Psoas muscle (tissue), 8 donors: ENCODE data around the gene HCFC1R1. TPM values are rescaled to one million over a fixed set of nuclear protein-coding genes. Genes with fewer than 3 reads are reported as not detected.

Experiments used
- ATAC-seq, 4 donors: fragments of 200-7000 bp; cut with Tn5 transposase; one replicate each; pipeline ENCODE4 v1.9.1; 2020; ENCODE audit warnings: moderate library complexity in 3 of 4, mild to moderate bottlenecking in 2 of 4
- DNase-seq, 2 donors: peaks; one replicate each; pipeline ENCODE4 v3.0.0-alpha.2; 2020
- H3K27ac ChIP-seq: fragments of 200-600 bp; one replicate; pipeline ENCODE4 v1.8.0; 2022
- H3K27me3 ChIP-seq, 3 donors: fragments of 200-600 bp in 1 of 3; one replicate each; pipeline versions ENCODE4 v1.6.1 to v1.8.0; 2013 to 2022; ENCODE audit warnings: low read length in 2 of 3, mild to moderate bottlenecking in 2 of 3, moderate library complexity in 1 of 3; ENCODE audit not compliant: insufficient read depth in 3 of 3
- H3K36me3 ChIP-seq, 2 donors: fragments of 200-600 bp in 1 of 2; one replicate each; pipeline versions ENCODE4 v1.6.1 to v1.8.0; 2013 to 2022; ENCODE audit warnings: low read depth in 1 of 2, mild to moderate bottlenecking in 1 of 2, moderate library complexity in 1 of 2; ENCODE audit not compliant: insufficient read depth in 1 of 2
- H3K4me1 ChIP-seq: fragments of 200-600 bp; one replicate; pipeline ENCODE4 v1.8.0; 2022
- H3K4me3 ChIP-seq: fragments of 200-600 bp; one replicate; pipeline ENCODE4 v1.8.0; 2022; ENCODE audit warnings: mild to moderate bottlenecking
- H3K9me3 ChIP-seq: fragments of 200-600 bp; one replicate; pipeline ENCODE4 v1.8.0; 2022
- WGBS, 3 donors: extraction: QIAGEN DNeasy Blood & Tissue Kit; methylation state at CpG; one replicate each; pipeline versions ENCODE4 v1.1.6 to v1.1.7; 2013; 5-methylcytosine and 5-hydroxymethylcytosine counted together
- intact Hi-C, 2 donors: fragments of 100-400 bp; cut with DNase I; formaldehyde crosslinking; loops; one replicate each; pipeline versions ENCODE4 v1.11.0 to v1.14.2; 2022
- polyA plus RNA-seq, 3 donors: library from polyadenylated mRNA; stranded (reverse); fragments of 200-250 nt; gene quantifications; one replicate each; pipeline ENCODE4 v1.2.3, GENCODE V29; 2013
- total RNA-seq, 4 donors: library from RNA; stranded (reverse); fragmentation: NEBNext Ultra II Directional in 2 of 4; extraction: Animal tissue kit (Norgen Biotek cat#: 25700) in 2 of 4; gene quantifications; one replicate each; pipeline versions ENCODE4 v1.2.1 to v1.2.4, GENCODE V29; 2021 to 2023
- TF ChIP-seq, protein P1 (sequence below): fragments of 200-600 bp; IDR thresholded peaks from one replicate; pipeline ENCODE4 v1.8.0; 2022; ENCODE audit warnings: antibody characterized with exemption
- donor health status: healthy with polysubstance abuse.
- donor health status: DM: no; HTN: no; CAD: no; lungs with moderate emphysema.
- donor health status: Bipolar disorder and iron deficiency.
- donor health status: healthy.
- donor health status: DM: yes; HTN: yes; CAD: no.
- donor health status: DM: no; HTN: no; CAD: no.
- donor health status: DM: no; HTN: no; CAD: no.
- donor health status: DM: yes; HTN: yes; CAD: no.

Gene HCFC1R1
- total and polyA plus RNA-seq, 7 donors: 65.1 to 258 (median 160) TPM

GRCh38 chr16:2992383-2993081, 31.2 kb downstream of the HCFC1R1 start:
- TF ChIP-seq, protein P1, sequence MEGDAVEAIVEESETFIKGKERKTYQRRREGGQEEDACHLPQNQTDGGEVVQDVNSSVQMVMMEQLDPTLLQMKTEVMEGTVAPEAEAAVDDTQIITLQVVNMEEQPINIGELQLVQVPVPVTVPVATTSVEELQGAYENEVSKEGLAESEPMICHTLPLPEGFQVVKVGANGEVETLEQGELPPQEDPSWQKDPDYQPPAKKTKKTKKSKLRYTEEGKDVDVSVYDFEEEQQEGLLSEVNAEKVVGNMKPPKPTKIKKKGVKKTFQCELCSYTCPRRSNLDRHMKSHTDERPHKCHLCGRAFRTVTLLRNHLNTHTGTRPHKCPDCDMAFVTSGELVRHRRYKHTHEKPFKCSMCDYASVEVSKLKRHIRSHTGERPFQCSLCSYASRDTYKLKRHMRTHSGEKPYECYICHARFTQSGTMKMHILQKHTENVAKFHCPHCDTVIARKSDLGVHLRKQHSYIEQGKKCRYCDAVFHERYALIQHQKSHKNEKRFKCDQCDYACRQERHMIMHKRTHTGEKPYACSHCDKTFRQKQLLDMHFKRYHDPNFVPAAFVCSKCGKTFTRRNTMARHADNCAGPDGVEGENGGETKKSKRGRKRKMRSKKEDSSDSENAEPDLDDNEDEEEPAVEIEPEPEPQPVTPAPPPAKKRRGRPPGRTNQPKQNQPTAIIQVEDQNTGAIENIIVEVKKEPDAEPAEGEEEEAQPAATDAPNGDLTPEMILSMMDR: no peak
- no peaks in the 10 kb centered on the region for H3K36me3 ChIP-seq
- no peaks in the 10 kb centered on the region for H3K27me3 ChIP-seq
- DNase-seq: no peak
- WGBS, 3 donors: 83 to 86% (median 85%) methylated on average over 11 to 14 of the region's 14 CpGs
- H3K4me1 ChIP-seq: no peaks in the 10 kb centered on the region
- H3K9me3 ChIP-seq: no peaks in the 10 kb centered on the region
- H3K27ac ChIP-seq: no peak overlapping the region
- H3K4me3 ChIP-seq: no peak overlapping the region
- intact Hi-C loops: no loop called here
- no peak for ATAC-seq

- Histone ChIP-seq H3K27me3 (no peaks in the 10 kb centered on the region), H3K36me3 (no peaks in the 10 kb centered on the region), H3K4me1 (no peaks in the 10 kb centered on the region), H3K9me3 (no peaks in the 10 kb centered on the region), H3K27ac (no peak overlapping the region), H3K4me3 (no peak overlapping the region)
- TF ChIP-seq, protein P1: no peak
- DNase-seq (no peak), ATAC-seq (no peak)
- WGBS, 3 donors: 89 to 90% (median 89%) methylated on average over 12 of the region's 12 CpGs
- intact Hi-C loops: no loop called here
Measured at GRCh38 chr16:2991566-2992261, 32.0 kb downstream of the HCFC1R1 start.

DNA sequence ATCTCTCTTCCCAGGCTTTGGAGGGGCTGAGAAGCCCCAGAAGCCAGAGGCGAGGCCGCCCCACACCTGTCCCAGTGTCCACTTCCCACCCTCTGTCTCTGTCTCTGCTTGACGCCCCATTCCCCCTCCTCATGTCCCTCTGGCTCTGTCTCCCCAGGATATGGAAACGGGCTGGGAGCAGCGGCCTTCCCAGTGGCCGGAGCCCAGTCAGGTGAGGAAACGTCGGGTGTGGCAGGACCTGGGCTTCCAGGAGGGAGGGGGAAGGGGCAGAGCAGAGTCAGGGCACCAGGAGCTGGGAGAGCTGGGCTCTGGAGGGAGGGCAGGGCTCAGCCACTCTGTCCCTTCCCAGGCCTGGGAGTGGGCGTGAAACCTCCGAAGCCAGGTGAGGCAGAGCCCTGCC, 32.9 kb downstream of the HCFC1R1 start:
- no peak for ATAC-seq
- WGBS, 3 donors: 76 to 81% (median 79%) methylated on average over 9 to 10 of the region's 10 CpGs

DNA sequence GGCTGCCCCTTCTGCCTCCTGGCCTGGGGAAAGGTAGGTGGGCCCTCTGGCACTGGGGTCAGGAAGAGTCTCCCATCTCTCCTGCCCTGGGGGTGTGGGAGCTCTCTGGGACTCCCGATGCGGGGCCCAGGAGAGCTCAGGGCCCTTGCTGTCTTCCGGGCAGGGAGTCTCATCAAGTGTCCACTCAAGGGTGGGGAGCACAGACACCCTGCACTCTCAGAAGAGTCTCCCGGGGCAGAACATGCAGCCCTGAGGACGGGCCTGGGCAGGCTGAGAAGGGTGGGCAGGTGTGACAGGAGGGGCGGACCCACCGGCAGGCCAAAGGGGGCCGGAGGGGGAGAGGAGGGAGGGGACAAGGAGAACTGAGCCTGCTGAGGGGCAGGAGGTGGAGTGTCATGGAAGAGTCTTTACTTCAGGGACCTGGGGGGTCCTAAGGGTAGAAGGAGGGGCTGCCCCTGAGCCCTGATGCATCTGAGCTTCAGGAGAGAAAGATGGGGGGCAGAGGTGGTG, 35.1 kb downstream of the HCFC1R1 start:
- no peak overlapping the region for H3K27ac ChIP-seq
- ATAC-seq (no peak), DNase-seq (no peak)
- no peaks in the 10 kb centered on the region for H3K27me3 ChIP-seq
- TF ChIP-seq, protein P1: no peak
- no peaks in the 10 kb centered on the region for H3K9me3 ChIP-seq
- 71 to 76% (median 75%) methylated on average over 8 of the region's 8 CpGs for WGBS, 3 donors
- H3K4me1 ChIP-seq: peaks cover 28% of the 10 kb centered on the region
- intact Hi-C loops: no loop called here
- no peaks in the 10 kb centered on the region for H3K36me3 ChIP-seq
- no peak overlapping the region for H3K4me3 ChIP-seq

More for the DNA sequence above, 32.9 kb downstream of the HCFC1R1 start:
- H3K4me1 ChIP-seq: peaks cover 8% of the 10 kb centered on the region
- H3K9me3 ChIP-seq: no peaks in the 10 kb centered on the region
- intact Hi-C loops: no loop called here
- H3K4me3 ChIP-seq: no peak overlapping the region
- no peak for DNase-seq
- no peaks in the 10 kb centered on the region for H3K27me3 ChIP-seq
- no peaks in the 10 kb centered on the region for H3K36me3 ChIP-seq
- H3K27ac ChIP-seq: no peak overlapping the region
- TF ChIP-seq, protein P1: no peak
